Activated CD4-positive, alpha-beta T cell treated with anti-CD3 and anti-CD28 coated beads, Interleukin-2, amount 50 U/mL, for 4 hours (primary cell): ENCODE measurements around the gene IL1RL2.
A peak's percentile ranks its signal among the peaks of the same experiment; 100 is the strongest.

Source experiments
- DNase-seq, 2 experiments: peaks; one replicate each; pipeline ENCODE4 v3.0.0-alpha.2; 2020

Gene IL1RL2

DNA sequence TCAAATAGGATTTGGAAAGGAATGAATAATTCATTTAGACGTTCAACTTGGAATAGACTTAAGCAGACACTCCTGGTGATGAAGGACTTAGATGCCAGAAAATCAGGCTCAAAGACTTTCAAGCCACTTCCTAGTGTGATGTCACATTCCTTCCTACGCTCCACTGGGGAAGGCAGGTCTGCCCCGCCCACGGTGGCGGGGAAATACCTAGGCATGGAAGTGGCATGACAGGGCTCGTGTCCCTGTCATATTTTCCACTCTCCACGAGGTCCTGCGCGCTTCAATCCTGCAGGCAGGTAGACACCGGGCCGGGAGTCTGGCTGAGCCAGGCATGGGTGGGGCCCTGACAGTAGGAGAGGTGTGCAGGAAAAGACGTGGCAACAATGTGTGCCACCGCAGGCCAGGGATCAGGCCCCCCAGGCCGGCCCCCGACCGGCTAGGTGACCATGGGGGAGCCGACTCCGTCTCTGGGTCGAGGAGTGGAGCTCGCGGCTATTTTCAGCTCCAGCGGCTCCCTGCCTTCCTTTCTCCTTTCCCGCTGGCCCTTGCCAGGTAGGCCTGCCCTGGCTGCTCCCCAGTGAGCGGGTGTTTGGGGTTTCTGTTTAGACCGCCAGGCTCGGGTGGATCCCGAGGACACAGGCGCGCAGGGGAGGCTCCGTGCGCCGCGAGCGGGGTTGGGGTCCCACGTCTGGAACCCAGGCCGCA, at the start of gene IL1RL2:
Gene IL1RL2 (plus strand): TSS at position 233 of the 705 bp plus-strand sequence. CDS start 845 bp downstream, outside the sequence.
- peak in 1 of 2 experiments; percentile 45 for DNase-seq

DNA sequence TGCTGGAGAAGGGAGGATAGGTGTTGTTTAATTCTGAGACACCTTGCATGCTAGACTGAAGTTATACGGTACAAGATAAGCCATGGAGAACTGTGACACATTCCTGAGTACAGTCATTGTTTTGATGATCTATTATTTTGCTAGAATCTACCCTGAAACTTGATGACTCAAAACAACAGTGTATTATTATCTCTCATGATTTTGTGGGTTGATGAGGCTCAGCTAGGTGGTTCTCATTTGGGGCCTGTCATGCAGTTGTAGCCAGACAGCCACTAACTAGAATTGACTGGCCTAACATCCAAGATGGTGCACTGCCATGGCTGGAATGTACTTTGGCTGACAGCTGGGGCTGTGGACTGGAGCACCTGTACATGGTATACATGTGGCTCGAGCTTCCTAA, 49.7 kb upstream of the IL1RL2 start:
- no peak for DNase-seq

DNA sequence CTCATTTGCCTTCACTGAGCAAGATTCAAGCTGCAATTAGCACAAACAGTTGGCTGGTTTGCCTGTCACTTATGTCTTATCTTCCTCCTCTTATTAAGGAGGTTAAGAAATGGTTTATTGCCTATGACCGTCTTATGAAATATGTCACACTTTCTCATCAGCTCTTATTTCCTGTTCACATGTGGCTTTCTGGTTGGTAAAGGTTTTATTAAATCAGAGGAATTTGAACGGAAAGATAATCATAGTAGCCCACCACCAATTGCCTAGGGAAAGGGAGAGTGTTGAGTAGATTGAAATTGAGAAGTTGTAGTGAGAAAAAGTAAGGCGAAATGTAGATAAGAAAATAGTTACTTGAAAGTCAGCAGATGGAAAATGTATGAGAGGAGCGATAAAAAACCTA, 48.5 kb upstream of the IL1RL2 start:
- no peak for DNase-seq

DNA sequence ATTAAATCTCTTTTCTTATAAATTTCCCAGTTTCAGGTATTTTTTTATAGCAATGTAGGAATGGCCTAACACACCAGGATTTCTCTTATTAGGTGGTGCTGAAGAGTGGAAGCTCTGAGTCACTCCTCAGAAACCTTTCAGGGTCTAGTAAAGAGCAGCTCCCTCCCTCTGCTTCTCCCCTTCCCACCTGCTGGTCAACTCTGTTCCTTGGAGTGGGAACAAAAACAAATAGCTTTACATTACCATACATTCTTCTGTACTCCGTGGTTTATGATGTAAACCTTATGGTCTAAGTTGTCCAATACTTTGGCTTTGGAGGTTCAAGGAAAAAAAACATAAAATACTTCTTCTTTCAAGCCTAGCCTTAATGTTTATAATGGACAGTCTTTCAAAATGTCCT, 47.0 kb upstream of the IL1RL2 start:
- DNase-seq: no peak

DNA sequence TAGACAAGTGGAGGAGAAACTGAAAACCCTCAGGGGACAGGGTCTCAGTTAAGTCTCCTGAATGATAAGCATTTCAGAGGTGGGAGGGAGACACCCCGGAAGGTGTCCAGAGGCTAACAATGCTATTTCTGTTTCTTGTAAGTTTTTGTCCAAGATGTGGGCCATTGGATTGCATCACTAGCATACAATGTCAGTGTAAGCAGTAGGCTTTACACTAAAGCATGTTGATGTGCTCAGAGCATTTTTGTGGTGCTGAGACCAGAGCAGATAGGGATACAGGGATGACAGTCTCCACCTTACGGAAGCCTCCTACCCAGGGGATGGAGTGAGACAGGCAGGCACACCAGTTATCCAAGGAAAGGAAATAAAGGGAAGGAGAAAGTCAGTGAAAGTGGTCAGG, 46.4 kb upstream of the IL1RL2 start:
- no peak for DNase-seq

DNA sequence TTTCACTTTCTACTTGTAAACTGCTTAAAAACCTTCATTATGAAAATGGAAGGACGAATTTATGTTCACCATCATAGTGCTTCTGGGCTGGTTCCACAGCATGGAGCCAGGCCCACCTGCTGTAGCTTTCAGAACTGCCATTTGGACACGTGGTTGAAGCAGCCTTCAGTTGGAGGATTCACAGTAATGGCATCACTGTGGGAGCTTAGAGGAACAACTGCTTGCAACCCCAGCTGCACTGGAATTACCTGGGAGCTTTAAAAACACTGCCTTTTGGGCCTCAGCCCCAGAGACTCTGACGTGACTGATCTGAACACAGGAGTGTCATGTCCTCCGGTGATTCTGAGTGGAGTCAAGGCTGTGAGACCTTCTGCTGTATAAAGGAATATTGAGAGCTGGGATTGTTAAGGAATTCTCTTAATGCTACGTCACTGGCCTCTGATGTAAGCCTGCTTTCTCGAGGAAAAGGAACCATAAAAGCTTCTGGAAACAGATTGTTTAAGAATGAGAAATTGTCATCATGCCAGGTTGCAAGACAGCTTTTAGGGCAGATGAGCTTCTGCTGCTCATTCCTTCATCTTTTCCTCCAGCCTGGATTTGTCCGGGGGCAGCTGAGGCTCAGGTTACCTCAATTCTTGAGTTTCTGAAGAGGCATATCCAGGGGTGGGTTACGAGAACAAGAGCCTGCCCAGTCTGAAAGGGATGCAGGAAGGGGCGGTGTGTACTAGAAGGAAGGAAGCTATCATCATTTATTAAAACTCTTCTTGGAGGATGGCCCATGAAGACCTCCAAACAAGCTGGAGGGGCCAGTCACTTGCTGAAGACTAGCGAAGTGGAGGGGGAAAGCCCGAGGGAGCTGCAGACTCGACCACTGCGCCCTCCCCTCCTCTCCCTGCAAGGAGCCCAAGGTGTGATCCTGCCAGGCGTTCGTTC, 45.5 kb upstream of the IL1RL2 start:
- no peak for DNase-seq

DNA sequence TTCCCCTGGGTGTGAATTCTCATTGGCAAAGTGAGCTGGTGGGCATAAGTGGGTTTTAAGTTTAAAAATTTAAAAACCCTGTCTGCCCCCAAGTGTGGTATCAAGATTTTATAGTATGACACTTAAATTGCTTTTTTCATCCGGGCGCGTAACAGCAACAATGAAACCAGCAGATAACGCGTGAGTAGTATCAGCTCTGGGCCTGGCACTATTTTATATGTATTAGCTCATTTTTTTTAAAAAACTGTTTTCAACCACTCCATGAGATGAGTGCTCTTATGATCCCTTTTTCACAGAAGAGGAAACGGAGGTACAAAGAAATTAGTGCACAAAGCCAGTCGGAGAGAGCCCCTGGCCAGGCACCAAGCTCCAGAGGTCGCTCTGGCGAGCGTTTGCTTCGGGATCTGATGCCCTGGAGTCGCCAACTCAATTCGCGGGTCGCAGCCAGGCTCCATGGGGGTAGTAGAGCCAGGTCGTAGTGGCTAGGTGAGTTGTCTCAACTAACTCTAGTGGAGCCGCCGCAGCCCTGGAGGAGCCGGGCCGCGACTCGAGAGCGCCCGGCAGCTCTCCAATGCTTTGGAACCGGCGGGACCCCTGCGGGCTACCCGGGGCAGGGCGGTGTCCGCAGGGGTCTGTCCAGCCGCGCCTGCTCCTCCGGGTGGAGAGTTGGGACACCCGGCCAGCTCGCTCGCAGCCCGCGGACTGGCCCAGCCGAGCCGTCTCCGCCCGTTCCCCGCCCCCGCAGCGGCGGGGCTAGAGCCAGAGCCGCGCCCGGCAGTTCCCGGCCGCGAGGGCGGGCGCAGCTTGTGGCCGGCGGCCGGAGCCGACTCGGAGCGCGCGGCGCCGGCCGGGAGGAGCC, 44.6 kb upstream of the IL1RL2 start, which contains the start of gene IL1R1:
Gene IL1R1 (plus strand): TSS at position 777 of the 859 bp plus-strand sequence. CDS start 14,979 bp downstream, outside the sequence.
- no peak for DNase-seq

DNA sequence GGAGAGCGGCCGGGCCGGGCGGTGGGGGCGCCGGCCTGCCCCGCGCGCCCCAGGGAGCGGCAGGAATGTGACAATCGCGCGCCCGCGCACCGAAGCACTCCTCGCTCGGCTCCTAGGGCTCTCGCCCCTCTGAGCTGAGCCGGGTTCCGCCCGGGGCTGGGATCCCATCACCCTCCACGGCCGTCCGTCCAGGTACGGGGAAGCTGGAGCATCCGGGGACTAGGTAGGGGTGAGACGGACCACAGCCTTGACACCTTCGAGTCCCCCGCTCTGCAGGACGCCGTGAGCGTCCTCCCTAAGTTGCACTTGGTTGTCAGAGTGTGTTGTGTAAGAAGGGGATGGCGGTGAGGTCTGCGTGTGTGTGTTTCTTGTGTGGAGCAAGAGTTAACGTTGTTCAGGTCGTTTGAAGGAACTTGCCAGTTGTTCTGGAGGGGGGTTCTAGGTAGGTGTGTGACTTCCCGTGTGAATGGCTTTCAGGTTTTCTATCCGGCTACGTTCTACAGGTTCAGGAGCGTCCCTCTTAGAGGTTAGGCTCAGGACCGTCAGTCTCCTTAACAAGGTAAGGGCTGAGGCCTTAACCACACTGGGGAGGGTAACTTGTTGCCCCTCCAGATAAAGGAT, 43.9 kb upstream of the IL1RL2 start:
- DNase-seq: no peak

DNA sequence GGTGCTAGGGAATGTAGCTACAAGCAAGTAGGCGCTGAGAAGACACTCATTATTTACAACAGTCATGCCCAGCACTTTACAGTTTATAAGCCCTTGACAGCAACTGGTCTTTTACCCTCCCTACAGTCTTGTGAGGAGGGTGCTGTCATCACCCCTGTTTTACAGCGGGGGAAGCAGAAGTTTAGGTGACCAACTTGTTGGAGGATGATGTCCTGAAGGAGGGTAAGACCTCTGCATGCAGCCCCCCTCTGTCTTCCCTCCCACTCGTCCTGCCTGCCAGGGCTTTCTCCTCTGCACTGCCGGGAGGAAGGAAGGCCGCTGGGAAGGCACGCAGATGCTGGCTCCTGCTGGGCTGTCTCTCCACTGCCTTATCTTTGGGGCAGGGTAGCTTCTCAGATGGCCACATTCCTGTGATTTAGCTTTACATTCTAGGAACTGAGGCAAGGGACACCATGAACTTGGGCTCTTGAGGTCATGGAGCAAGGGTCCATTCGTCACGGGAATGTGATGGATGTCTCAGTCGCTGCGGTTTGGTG, 43.3 kb upstream of the IL1RL2 start:
- DNase-seq: no peak

DNA sequence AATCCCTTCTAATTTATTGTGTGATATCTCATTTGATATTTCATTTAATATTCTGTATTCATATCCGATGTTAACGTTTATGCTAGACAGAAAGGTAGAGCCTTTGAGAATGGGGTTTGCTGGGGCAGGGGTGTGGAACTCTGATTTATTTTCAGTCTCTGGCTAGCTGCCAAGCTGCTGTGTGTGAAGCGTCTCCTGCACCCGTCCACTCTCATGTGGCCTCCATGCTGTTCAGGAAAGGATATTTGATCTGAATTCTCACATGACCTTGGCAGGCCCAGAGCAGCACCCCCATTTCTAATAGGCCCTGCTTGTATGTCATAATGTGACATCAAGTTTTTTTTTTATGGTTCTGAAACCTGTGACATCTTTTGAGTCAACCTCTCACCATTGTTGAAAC, 42.7 kb upstream of the IL1RL2 start:
- DNase-seq: no peak

DNA sequence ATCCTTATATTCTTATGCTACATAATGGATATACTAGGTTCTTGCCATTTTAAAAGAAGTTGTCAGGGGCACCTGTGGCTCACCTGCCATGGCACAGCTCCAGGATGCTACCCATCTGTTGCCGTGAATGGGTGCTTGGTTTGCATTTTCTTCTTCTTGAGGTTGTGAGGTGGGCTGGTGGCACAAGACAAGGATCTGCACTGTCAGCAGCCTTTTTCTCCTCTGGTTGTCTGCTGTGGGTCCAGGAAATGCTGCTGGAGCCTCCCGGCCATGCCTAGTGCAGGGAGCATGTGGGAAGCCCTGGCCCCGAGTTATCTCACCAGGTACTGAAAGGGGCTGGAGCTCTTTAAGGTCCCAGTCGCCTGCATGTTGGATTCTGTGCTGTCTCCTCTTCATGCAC, 41.7 kb upstream of the IL1RL2 start:
- DNase-seq: no peak

DNA sequence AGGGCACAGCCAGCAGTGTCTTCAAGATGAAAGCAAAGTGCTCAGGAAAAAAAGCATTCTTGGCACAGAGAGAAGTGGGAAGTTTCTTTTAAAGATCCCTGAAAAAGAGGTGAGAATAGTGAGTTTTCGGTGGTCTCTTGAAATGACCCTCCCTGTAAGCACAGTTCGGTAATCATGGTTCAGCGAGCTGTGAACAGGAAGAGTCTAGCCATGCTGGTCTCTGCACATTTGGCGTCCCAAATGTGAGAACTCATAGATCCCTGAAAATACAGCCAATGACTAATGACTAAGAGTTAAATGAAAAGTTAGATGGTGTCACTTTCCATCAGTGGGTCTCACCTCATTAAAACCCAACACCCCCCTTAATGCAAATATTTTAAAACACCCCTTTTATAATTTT, 40.9 kb upstream of the IL1RL2 start:
- DNase-seq: no peak

DNA sequence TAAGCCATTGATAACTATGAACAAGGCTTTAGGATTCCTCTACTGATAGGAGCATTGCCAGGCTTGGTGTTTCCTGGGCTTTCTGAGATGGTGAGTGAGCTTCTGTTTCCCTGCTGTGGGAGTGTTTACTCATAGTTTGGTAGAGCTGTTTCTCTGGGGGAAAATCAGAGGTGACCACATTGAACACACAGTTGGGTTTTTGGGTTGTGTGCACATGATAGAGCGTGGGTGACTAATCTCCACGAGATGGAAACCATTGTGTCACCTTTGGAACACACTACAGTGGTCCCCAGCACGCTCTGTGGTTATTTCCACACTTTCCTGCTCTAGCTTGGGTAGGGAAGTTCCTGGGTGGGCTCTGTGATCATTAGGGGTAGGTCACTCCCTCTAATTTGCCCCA, 38.9 kb upstream of the IL1RL2 start:
- DNase-seq: peak; percentile 26 to 35

DNA sequence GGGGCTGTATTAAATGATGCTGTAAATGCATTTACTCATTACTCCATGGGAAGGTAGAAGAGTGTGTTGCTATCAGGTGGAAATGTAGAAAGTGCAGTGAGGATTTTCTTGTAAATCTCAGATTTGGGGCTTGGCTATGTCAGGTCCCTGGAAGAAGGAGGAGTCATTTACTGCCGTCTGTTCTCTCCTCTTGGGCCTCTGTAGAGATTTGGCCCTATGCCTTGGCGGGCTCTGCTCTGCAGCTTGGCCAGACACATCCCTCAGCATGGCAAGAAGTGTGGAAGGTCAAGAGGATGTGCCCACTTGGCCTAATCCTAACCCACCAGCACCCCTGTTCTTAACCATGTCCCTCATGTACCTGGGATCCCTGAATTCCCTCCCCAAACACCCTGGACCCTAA, 37.6 kb upstream of the IL1RL2 start:
- DNase-seq: no peak

DNA sequence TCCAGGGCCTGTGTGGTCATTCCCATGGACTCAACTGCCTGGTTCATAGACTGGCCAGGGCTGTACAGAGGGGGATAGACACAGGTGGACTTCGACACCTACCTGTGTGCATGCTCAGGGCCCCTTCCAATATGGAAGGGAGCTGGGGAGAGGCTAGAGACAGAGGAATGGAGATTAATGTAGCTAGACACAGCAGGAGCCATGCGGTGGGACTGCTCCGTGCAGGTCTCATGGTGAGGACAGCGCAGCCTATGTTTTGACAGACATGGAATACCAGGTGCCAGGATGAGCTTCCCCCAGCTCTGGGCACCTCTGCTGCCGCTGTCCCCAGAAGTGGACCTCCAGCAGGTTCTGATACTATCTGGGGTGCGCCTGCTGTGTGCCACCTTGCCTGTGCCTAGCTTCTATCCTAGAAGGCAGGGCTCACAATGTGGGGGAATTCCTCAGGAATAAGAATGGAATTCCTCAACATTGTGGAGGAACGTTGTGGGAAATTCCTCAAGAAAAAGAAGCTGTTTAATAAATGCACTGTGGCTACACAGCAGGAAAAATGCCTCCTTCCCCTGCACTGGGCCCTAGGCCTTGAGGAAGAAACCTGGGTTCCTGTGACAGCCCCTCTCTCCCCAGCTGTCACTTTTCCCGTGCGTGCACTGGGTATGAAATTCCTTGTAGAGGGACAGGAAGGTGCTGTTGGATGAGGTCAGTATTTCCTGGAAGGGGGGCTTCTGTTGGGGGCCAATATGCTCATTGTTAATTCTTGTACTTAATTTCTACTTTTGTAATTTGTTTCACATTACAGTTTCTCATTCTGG, 37.0 kb upstream of the IL1RL2 start:
- DNase-seq: no peak

DNA sequence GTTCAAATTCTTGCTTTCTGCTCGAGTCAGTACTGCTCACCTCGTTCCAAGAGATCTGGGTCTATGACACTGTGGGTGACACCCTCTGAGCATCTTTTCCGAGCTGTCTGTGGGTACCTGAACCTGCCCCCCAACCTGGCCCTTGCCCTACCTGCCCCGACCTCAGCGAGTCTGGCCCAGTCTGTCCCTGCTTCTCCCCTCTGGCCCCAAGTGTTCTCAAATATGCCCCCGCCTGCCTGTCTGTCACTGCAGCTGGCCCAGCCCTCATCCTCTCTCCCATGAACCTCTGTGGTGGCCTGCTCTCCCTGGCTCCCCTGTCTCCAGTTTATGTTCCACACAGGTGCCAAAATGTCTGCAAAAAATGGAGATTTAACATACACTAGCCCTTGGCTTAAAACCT, 32.5 kb upstream of the IL1RL2 start:
- no peak for DNase-seq

DNA sequence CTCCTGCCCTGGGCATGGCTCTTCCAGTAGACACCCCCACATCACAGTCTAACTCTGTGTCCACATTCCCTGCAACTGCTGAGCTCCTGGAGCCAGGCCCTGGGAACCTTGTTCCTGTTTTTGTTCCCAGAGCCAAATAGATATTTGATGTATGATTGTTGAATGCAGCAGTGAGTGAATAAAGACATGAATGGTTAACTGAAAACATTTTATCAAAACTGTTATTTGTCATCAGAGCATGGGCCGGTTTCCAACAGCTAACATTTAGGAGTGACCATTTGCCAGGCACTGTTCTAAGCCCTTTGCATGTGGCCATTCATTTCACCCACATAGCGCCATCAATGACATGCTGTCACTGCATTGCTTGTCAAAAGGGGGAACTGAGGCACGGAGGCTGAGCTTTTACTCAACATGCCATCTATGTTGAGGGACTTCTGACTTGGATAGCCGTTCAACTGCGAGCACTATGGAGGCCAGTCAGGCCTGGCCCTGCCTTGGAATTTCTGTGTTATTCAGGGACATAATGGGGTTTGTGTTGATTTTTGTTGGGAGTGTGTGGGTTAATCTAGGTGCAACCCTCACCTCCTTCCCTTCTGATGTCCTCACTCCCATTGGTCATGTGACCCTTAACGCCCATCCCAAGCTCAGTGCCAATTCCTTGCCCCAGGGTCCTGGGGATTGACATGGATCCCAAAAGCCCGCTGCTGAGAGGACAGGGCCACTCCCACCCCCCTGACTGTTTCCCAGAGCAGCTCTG, 31.7 kb upstream of the IL1RL2 start:
- no peak for DNase-seq

DNA sequence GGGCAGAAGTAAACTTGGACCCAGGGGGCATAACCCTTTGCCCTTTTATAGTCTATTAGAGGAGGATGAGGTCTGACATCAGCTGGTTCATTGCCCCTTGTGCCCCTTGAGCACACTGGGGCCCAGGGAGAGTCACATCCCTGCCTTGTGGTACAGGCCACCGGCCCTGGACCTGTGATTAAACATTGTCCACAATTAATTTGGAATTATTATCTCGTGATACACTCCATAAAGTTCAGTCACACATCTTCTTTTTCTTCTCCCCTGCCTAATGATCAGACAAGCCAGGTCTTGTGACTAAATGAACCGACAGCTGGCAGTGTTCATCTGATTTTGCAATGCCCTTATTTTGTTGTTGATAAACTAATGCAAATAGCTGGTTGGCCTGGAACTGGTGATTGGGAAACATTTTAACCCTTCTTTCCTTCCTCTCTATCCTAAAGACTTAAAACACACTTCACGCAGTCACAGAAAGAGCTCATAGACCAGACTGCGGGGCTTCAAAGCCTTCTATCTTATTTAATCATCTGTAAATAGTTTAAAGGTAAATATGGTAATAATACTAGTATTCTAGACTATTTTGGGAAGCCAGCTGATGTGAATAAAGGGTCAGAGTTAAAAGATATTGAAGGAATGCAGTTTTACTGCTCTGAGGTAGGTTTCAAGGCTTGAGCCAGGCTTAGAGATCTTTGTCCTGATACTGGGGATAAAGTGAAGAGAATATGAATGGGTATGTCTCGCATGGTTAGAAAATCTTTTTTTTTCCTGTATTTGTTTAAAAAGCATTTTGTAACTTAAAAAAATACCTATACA, 30.9 kb upstream of the IL1RL2 start:
- no peak for DNase-seq

DNA sequence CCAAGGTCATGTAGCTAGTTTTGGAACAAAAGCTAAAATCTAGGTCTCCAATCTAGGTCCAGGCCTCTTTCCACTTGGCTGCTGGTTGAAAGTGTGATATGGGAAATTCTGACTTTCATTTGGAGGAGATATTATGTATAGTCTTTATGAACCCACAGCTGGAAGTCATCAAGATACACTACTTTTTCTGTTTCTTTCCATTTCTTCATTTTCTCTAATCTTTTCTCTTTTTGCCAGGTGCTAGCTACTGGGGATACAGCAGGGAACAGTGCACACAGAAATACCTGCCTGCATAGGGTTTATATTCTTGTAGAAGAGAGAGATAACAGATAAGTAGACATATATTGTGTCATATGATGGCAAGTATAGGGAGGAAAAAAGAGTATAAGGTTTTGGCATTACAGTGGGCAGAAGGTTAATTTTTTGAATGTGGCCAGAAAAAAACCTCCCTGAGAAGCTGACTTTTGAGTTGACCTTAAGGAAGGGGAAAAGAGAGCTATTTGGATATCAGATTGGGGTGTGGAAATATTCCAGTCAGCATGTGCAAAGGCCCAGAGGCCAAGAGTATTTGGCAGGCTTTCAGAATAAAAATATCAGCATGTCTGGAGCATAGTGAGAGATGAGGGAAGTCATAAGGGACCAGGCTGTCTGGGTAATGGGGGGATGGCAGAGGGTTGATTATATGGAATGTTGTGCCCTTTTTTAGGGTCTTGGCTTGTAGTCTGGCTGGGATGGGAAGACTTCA, 28.6 kb upstream of the IL1RL2 start:
- DNase-seq: no peak
